H1 (cell line): ENCODE results near the gene RAPGEF1. TPM values are rescaled to one million over a fixed set of nuclear protein-coding genes. Genes with fewer than 3 reads are reported as not detected.

Experiments
- KDM5A ChIP-seq: fragments of 200-600 bp; IDR thresholded peaks from 2 replicates; pipeline ENCODE4 v1.7.1; 2012; ENCODE audit warnings: mild to moderate bottlenecking, low read length, inconsistent platforms, mixed read lengths
- polyA plus RNA-seq, 7 experiments: library from polyadenylated mRNA; depleted of rRNA in 3 of 7; stranded (reverse) in 5 of 7; unstranded in 2 of 7; fragments of >200 nt in 5 of 7; fragments of 200-250 nt in 2 of 7; gene quantifications; 1 replicate in 5 of 7; 2 replicates in 1 of 7; 4 replicates in 1 of 7; pipeline versions ENCODE4 v1.2.1 to v1.2.3, GENCODE V29; 2011 to 2013; ENCODE audit warnings: missing spikeins in 2 of 7, mixed read lengths in 2 of 7
- total RNA-seq: library from RNA; stranded (reverse); fragmentation: NEBNext Ultra II Directional; extraction: Animal tissue kit (Norgen Biotek cat#: 25700); gene quantifications from 2 replicates; pipeline ENCODE4 v1.2.1, GENCODE V29; 2021

Gene RAPGEF1
- total and polyA plus RNA-seq, 2 of the 8 experiments (the other 6 are each of a cell fraction or from before 2014, with no cell fraction given), result 29.7 to 78.9 TPM

GRCh38 chr9:131575946-131576853, 163.7 kb downstream of the RAPGEF1 start (continued):
- no peak for TF ChIP-seq KDM5A
